ENCODE data around the gene ZNHIT2. TPM values are rescaled to one million over a fixed set of nuclear protein-coding genes. Genes with fewer than 3 reads are reported as not detected.

Gene ZNHIT2
- total and polyA plus RNA-seq, 2 of the 8 experiments (the other 6 are each of a cell fraction or from before 2014, with no cell fraction given): 13.0 to 16.1 TPM

DNA sequence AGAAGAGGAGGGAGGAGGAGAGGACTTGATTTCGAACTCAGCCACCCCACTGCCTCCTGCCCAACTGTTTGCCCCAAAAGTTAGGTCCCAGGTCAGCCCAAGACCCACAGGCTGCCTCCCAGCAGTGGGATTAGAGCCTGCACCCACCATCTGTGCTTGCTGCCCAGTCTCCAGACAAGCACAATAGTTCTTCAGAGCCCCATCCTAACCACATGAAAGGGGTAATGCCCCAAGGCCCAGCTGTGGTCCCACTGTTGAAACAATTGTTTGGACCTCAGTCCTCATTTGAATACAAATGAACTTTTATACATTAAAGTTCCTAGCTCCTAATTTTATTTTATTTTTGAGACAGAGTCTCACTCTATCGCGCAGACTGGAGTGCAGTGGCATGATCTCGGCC lies 26.9 kb downstream of the ZNHIT2 start:
- H3K9ac ChIP-seq (replicated peaks in 1 of 4; ENCODE audit: extremely low read depth in 1 of 4, low read depth in 3 of 4, low read length in 3 of 4): no peak overlapping the region
- H3K4me3 ChIP-seq (ENCODE audit: extremely low read depth in 1 of 4, insufficient read depth in 2 of 4, low read depth in 3 of 4, low read length in 4 of 4): no peak overlapping the region
- H2BK120ac ChIP-seq (replicated peaks; ENCODE audit: low read depth, low read length): no peak overlapping the region
- H2AFZ ChIP-seq (ENCODE audit: low read length): no peak overlapping the region
- H2BK20ac ChIP-seq (ENCODE audit: low read length): no peak overlapping the region
- no peak for FAIRE-seq
- H3K4me1 ChIP-seq (replicated peaks in 1 of 4; ENCODE audit: control insufficient read depth in 3 of 4, insufficient read depth in 4 of 4, low read length in 3 of 4): peaks cover 0 to 1% (median under 1%) of the 10 kb centered on the region in 4 experiments; a peak in 1 of 7 replicates
- no peak overlapping the region for H3K18ac ChIP-seq (ENCODE audit: extremely low read depth, low read length)
- no peak overlapping the region for H4K91ac ChIP-seq (replicated peaks; ENCODE audit: insufficient read length, low read length)
- H3K14ac ChIP-seq (ENCODE audit: insufficient read length): no peak overlapping the region
- H3K4ac ChIP-seq (replicated peaks; ENCODE audit: insufficient read length, low read depth, low read length): no peak overlapping the region
- CTCF ChIA-PET (ENCODE audit: partially characterized antibody): interaction anchor here (0.6 to 2.0 kb wide), 7 partner anchors 13 to 439 kb away, joined by 3 to 9 read pairs (median 3); partner anchors contain the start of gene TM7SF2
- H3K23me2 ChIP-seq (ENCODE audit: low read depth, low read length): no peaks in the 10 kb centered on the region
- no peak overlapping the region for H2AK5ac ChIP-seq (ENCODE audit: low read depth, low read length)
- no peak overlapping the region for H3K23ac ChIP-seq (ENCODE audit: insufficient read length)
- no peak overlapping the region for H3K27ac ChIP-seq (ENCODE audit: low read depth, low read length)
- no peak overlapping the region for H3K4me2 ChIP-seq (ENCODE audit: insufficient read depth in 1 of 2, low read depth in 2 of 2, low read length in 2 of 2)
- no peak overlapping the region for H2BK15ac ChIP-seq (ENCODE audit: low read length)
- H4K8ac ChIP-seq (ENCODE audit: extremely low read depth, insufficient read depth, low read length): no peak overlapping the region; the same call in 1 of the 2 replicates
- no peak overlapping the region for H3K56ac ChIP-seq (replicated peaks; ENCODE audit: insufficient read length, low read depth, low read length)
- H3K79me2 ChIP-seq (ENCODE audit: control insufficient read depth in 1 of 2, insufficient read depth in 2 of 2, low read length in 2 of 2): 0 out of 4 replicates have a peak, but pooled peaks cover 0 to 4% of the 10 kb centered on the region in 2 experiments
- DNase-seq (ENCODE audit: low read depth in 1 of 2, low spot score in 2 of 2): no peak
- H3K9me3 ChIP-seq (ENCODE audit: insufficient read depth in 2 of 2, low read depth in 1 of 2, low read length in 1 of 2): no peaks in the 10 kb centered on the region
- 94% methylated on average over 4 of the region's 4 CpGs; no CpG with 5 or more reads in 1 of the 2 experiments for WGBS, 2 experiments (ENCODE audit: extremely low coverage in 1 of 2, insufficient coverage in 1 of 2, insufficient read length in 1 of 2, insufficient replicate concordance in 2 of 2, low coverage in 1 of 2, low lambda C conversion rate in 2 of 2, missing lambda C conversion rate in 1 of 2)
- H4K5ac ChIP-seq (ENCODE audit: insufficient read length, low read depth, low read length): no peak overlapping the region
- TF ChIP-seq SP4 (IDR thresholded peaks at IDR 0.05; ENCODE audit: low read length) (no peak), BACH1 (IDR thresholded peaks at IDR 0.05; ENCODE audit: low read length) (no peak), CBX8 (IDR thresholded peaks at IDR 0.05; ENCODE audit: borderline replicate concordance, low read depth, low read length) (no peak), POLR2AphosphoS5 (IDR thresholded peaks at IDR 0.05; ENCODE audit: low read depth, low read length) (no peak), KDM5A (IDR thresholded peaks at IDR 0.05; ENCODE audit: low read length) (no peak), SP2 (IDR thresholded peaks at IDR 0.05; ENCODE audit: low read length) (no peak)
- TF ChIP-seq, protein P1, sequence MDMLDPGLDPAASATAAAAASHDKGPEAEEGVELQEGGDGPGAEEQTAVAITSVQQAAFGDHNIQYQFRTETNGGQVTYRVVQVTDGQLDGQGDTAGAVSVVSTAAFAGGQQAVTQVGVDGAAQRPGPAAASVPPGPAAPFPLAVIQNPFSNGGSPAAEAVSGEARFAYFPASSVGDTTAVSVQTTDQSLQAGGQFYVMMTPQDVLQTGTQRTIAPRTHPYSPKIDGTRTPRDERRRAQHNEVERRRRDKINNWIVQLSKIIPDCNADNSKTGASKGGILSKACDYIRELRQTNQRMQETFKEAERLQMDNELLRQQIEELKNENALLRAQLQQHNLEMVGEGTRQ (IDR thresholded peaks at IDR 0.05; ENCODE audit: low read length): no peak
- TF ChIP-seq, protein P2, sequence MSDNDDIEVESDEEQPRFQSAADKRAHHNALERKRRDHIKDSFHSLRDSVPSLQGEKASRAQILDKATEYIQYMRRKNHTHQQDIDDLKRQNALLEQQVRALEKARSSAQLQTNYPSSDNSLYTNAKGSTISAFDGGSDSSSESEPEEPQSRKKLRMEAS (IDR thresholded peaks at IDR 0.05): no peak
- TF ChIP-seq, protein P3, sequence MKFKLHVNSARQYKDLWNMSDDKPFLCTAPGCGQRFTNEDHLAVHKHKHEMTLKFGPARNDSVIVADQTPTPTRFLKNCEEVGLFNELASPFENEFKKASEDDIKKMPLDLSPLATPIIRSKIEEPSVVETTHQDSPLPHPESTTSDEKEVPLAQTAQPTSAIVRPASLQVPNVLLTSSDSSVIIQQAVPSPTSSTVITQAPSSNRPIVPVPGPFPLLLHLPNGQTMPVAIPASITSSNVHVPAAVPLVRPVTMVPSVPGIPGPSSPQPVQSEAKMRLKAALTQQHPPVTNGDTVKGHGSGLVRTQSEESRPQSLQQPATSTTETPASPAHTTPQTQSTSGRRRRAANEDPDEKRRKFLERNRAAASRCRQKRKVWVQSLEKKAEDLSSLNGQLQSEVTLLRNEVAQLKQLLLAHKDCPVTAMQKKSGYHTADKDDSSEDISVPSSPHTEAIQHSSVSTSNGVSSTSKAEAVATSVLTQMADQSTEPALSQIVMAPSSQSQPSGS (IDR thresholded peaks at IDR 0.05; ENCODE audit: low read length): no peak
- POLR2A ChIA-PET (ENCODE audit: partially characterized antibody): interaction anchor here (0.8 to 16.8 kb wide), 8 partner anchors 7 to 407 kb away, joined by 3 to 230 read pairs (median 5); partner anchors contain the start of genes ARL2, CDCA5, SF1 and TM7SF2
- peaks cover 6% of the 10 kb centered on the region; the same call in 1 of the 2 replicates for H3K79me1 ChIP-seq (ENCODE audit: low read depth, low read length)
- no peaks in the 10 kb centered on the region for H4K20me1 ChIP-seq (replicated peaks in 1 of 2; ENCODE audit: control insufficient read depth in 1 of 2, insufficient read depth in 2 of 2, low read length in 2 of 2)
- H3K27me3 ChIP-seq (replicated peaks in 1 of 4; ENCODE audit: control insufficient read depth in 3 of 4, extremely low read depth in 1 of 4, insufficient read depth in 3 of 4, low read length in 3 of 4): no peaks in the 10 kb centered on the region
- H3K36me3 ChIP-seq (ENCODE audit: control insufficient read depth in 2 of 4, insufficient read depth in 4 of 4, low read length in 3 of 4): peaks cover 2 to 13% (median 10%) of the 10 kb centered on the region in 4 experiments; a peak in 5 of 8 replicates
- H2BK12ac ChIP-seq (ENCODE audit: low read depth, low read length): no peak overlapping the region
- no peak overlapping the region for H2BK5ac ChIP-seq (ENCODE audit: low read depth, low read length)
